IPS DF 6.9 (cell line): ENCODE data around the gene PSAPL1.

Source experiments
- DNase-seq: peaks from one replicate; pipeline ENCODE4 v3.0.0-alpha.2; 2013; ENCODE audit warnings: low read depth, low spot score
- H3K27ac ChIP-seq: one replicate; pipeline ENCODE4 v1.5.1; 2013; ENCODE audit warnings: low read length, control low read depth
- H3K27me3 ChIP-seq: 2 replicates; pipeline ENCODE4 v1.6.1; 2013; ENCODE audit warnings: mild to moderate bottlenecking, low read length; ENCODE audit not compliant: control insufficient read depth, insufficient read depth
- H3K36me3 ChIP-seq: 2 replicates; pipeline ENCODE4 v1.6.1; 2013; ENCODE audit warnings: low read length; ENCODE audit not compliant: control insufficient read depth, insufficient read depth
- H3K4me1 ChIP-seq: 2 replicates; pipeline ENCODE4 v1.6.1; 2013; ENCODE audit warnings: low read length; ENCODE audit not compliant: control insufficient read depth, insufficient read depth
- H3K4me3 ChIP-seq: 2 replicates; pipeline ENCODE4 v1.5.1; 2013; ENCODE audit warnings: mild to moderate bottlenecking, low read length
- H3K9me3 ChIP-seq: 2 replicates; pipeline ENCODE4 v1.6.1; 2013; ENCODE audit warnings: low read length, inconsistent platforms; ENCODE audit not compliant: control insufficient read depth, insufficient read depth
- WGBS: extraction: QIAGEN DNeasy Blood & Tissue Kit; methylation state at CpG from one replicate; pipeline ENCODE4 v1.1.7; 2013; ENCODE audit warnings: mixed read lengths, missing lambda C conversion rate; ENCODE audit not compliant: insufficient read length, insufficient coverage; 5-methylcytosine and 5-hydroxymethylcytosine counted together

Gene PSAPL1

GRCh38 chr4:7431696-7432530 is 2.8 kb downstream of the PSAPL1 start:
- Histone ChIP-seq H3K4me3 (no peak overlapping the region), H3K4me1 (peaks cover 14% of the 10 kb centered on the region), H3K27me3 (no peaks in the 10 kb centered on the region), H3K9me3 (no peaks in the 10 kb centered on the region), H3K27ac (no peak overlapping the region), H3K36me3 (no peaks in the 10 kb centered on the region)
- no peak for DNase-seq
- no CpG with 5 or more reads among the region's 27 CpGs for WGBS

GRCh38 chr4:7430965-7431695 is 3.6 kb downstream of the PSAPL1 start:
- Histone ChIP-seq H3K4me1 (peaks cover 14% of the 10 kb centered on the region), H3K27me3 (no peaks in the 10 kb centered on the region), H3K36me3 (no peaks in the 10 kb centered on the region), H3K4me3 (no peak overlapping the region), H3K9me3 (no peaks in the 10 kb centered on the region), H3K27ac (no peak overlapping the region)
- no peak for DNase-seq
- WGBS = no CpG with 5 or more reads among the region's 17 CpGs

- Histone ChIP-seq H3K36me3 (no peaks in the 10 kb centered on the region), H3K4me3 (no peak overlapping the region), H3K4me1 (peaks cover 14% of the 10 kb centered on the region), H3K27me3 (no peaks in the 10 kb centered on the region), H3K9me3 (no peaks in the 10 kb centered on the region), H3K27ac (no peak overlapping the region)
- no peak for DNase-seq
- WGBS = no CpG with 5 or more reads among the region's 16 CpGs
Measured at GRCh38 chr4:7430368-7430964, 4.3 kb downstream of the PSAPL1 start.

GRCh38 chr4:7429601-7430078 is 5.1 kb downstream of the PSAPL1 start:
- DNase-seq = no peak
- Histone ChIP-seq H3K4me1 (peaks cover 14% of the 10 kb centered on the region), H3K27me3 (no peaks in the 10 kb centered on the region), H3K9me3 (no peaks in the 10 kb centered on the region), H3K4me3 (no peak overlapping the region), H3K36me3 (no peaks in the 10 kb centered on the region), H3K27ac (no peak overlapping the region)
- WGBS = no CpG with 5 or more reads among the region's 17 CpGs

GRCh38 chr4:7429069-7429416 is 5.7 kb downstream of the PSAPL1 start:
- no CpG with 5 or more reads among the region's 9 CpGs for WGBS
- DNase-seq = no peak
- Histone ChIP-seq H3K27ac (no peak overlapping the region), H3K36me3 (no peaks in the 10 kb centered on the region), H3K9me3 (no peaks in the 10 kb centered on the region), H3K4me1 (peaks cover 14% of the 10 kb centered on the region), H3K4me3 (no peak overlapping the region), H3K27me3 (no peaks in the 10 kb centered on the region)

GRCh38 chr4:7428261-7429068 is 6.3 kb downstream of the PSAPL1 start:
- DNase-seq = no peak
- Histone ChIP-seq H3K4me3 (no peak overlapping the region), H3K36me3 (no peaks in the 10 kb centered on the region), H3K9me3 (no peaks in the 10 kb centered on the region), H3K27me3 (no peaks in the 10 kb centered on the region), H3K4me1 (peaks cover 14% of the 10 kb centered on the region), H3K27ac (no peak overlapping the region)
- WGBS = no CpG with 5 or more reads among the region's 16 CpGs

- Histone ChIP-seq H3K27ac (no peak overlapping the region), H3K4me1 (peaks cover 14% of the 10 kb centered on the region), H3K27me3 (no peaks in the 10 kb centered on the region), H3K9me3 (no peaks in the 10 kb centered on the region), H3K4me3 (no peak overlapping the region), H3K36me3 (no peaks in the 10 kb centered on the region)
- no peak for DNase-seq
- WGBS = no CpG with 5 or more reads among the region's 13 CpGs
Measured at GRCh38 chr4:7427831-7428260, 6.9 kb downstream of the PSAPL1 start.

- Histone ChIP-seq H3K36me3 (no peaks in the 10 kb centered on the region), H3K4me3 (no peak overlapping the region), H3K4me1 (peaks cover 14% of the 10 kb centered on the region), H3K9me3 (no peaks in the 10 kb centered on the region), H3K27me3 (no peaks in the 10 kb centered on the region), H3K27ac (no peak overlapping the region)
- DNase-seq = no peak
- WGBS = no CpG with 5 or more reads among the region's 10 CpGs
Measured at GRCh38 chr4:7427361-7427760, 7.4 kb downstream of the PSAPL1 start.

- Histone ChIP-seq H3K4me1 (peaks cover 14% of the 10 kb centered on the region), H3K27ac (no peak overlapping the region), H3K9me3 (no peaks in the 10 kb centered on the region), H3K36me3 (no peaks in the 10 kb centered on the region), H3K4me3 (no peak overlapping the region), H3K27me3 (no peaks in the 10 kb centered on the region)
- WGBS = no CpG with 5 or more reads among the region's 20 CpGs
- DNase-seq = no peak
Measured at GRCh38 chr4:7426525-7427171, 8.1 kb downstream of the PSAPL1 start.
